ENCODE data around the gene DUX4. TPM values are rescaled to one million over a fixed set of nuclear protein-coding genes. Genes with fewer than 3 reads are reported as not detected.
"Not testable (repeated sequence)": the region's sequence is repeated elsewhere in the genome, so short reads cannot be mapped to it uniquely, and the experiment has no call there.

DUX4 gene
- total RNA-seq (2014; rRNA removed; shearing (Covaris generic)): not detected in 2 replicates

GRCh38 chr4:190173428-190173827 lies at the start of gene DUX4:
DUX4 (plus strand) TSS chr4:190173774; CDS start chr4:190173774, 0 bp downstream.
- not testable (repeated sequence) for H3K36me3 ChIP-seq (replicated peaks; ENCODE audit: control insufficient read depth, insufficient read depth, low read length); H3K27me3 ChIP-seq (ENCODE audit: control insufficient read depth, insufficient read depth, low read length); H3K4me3 ChIP-seq (ENCODE audit: insufficient read depth, low read depth, low read length); DNase-seq

GRCh38 chr4:190175436-190175835 lies 1.9 kb downstream of the DUX4 start:
- DNase-seq; H3K27me3 ChIP-seq (ENCODE audit: control insufficient read depth, insufficient read depth, low read length); H3K36me3 ChIP-seq (replicated peaks; ENCODE audit: control insufficient read depth, insufficient read depth, low read length); H3K4me3 ChIP-seq (ENCODE audit: insufficient read depth, low read depth, low read length): not testable (repeated sequence)

- not testable (repeated sequence) for DNase-seq; H3K4me3 ChIP-seq (ENCODE audit: insufficient read depth, low read depth, low read length); H3K36me3 ChIP-seq (replicated peaks; ENCODE audit: control insufficient read depth, insufficient read depth, low read length); H3K27me3 ChIP-seq (ENCODE audit: control insufficient read depth, insufficient read depth, low read length)
Measured at GRCh38 chr4:190177727-190178605, 4.4 kb downstream of the DUX4 start.

- not testable (repeated sequence) for DNase-seq
Measured at GRCh38 chr4:190178606-190178990, 5.0 kb downstream of the DUX4 start.

GRCh38 chr4:190179030-190179739 lies 5.6 kb downstream of the DUX4 start:
- not testable (repeated sequence) for DNase-seq; H3K27me3 ChIP-seq (ENCODE audit: control insufficient read depth, insufficient read depth, low read length); H3K4me3 ChIP-seq (ENCODE audit: insufficient read depth, low read depth, low read length); H3K36me3 ChIP-seq (replicated peaks; ENCODE audit: control insufficient read depth, insufficient read depth, low read length)

More at GRCh38 chr4:190178606-190178990, 5.0 kb downstream of the DUX4 start:
- H3K36me3 ChIP-seq (replicated peaks; ENCODE audit: control insufficient read depth, insufficient read depth, low read length); H3K4me3 ChIP-seq (ENCODE audit: insufficient read depth, low read depth, low read length); H3K27me3 ChIP-seq (ENCODE audit: control insufficient read depth, insufficient read depth, low read length): not testable (repeated sequence)

- DNase-seq: not testable (repeated sequence)
Measured at GRCh38 chr4:190179740-190180094, 6.1 kb downstream of the DUX4 start.

GRCh38 chr4:190180947-190181346 lies 7.4 kb downstream of the DUX4 start:
- not testable (repeated sequence) for H3K36me3 ChIP-seq (replicated peaks; ENCODE audit: control insufficient read depth, insufficient read depth, low read length); DNase-seq; H3K4me3 ChIP-seq (ENCODE audit: insufficient read depth, low read depth, low read length); H3K27me3 ChIP-seq (ENCODE audit: control insufficient read depth, insufficient read depth, low read length)

More at GRCh38 chr4:190179740-190180094, 6.1 kb downstream of the DUX4 start:
- not testable (repeated sequence) for H3K27me3 ChIP-seq (ENCODE audit: control insufficient read depth, insufficient read depth, low read length); H3K36me3 ChIP-seq (replicated peaks; ENCODE audit: control insufficient read depth, insufficient read depth, low read length); H3K4me3 ChIP-seq (ENCODE audit: insufficient read depth, low read depth, low read length)

- not testable (repeated sequence) for DNase-seq; H3K27me3 ChIP-seq (ENCODE audit: control insufficient read depth, insufficient read depth, low read length); H3K4me3 ChIP-seq (ENCODE audit: insufficient read depth, low read depth, low read length); H3K36me3 ChIP-seq (replicated peaks; ENCODE audit: control insufficient read depth, insufficient read depth, low read length)
Measured at GRCh38 chr4:190181481-190182100, 8.0 kb downstream of the DUX4 start.

GRCh38 chr4:190203510-190203909 lies 29.9 kb downstream of the DUX4 start:
- not testable (repeated sequence) for H3K4me3 ChIP-seq (ENCODE audit: insufficient read depth, low read depth, low read length); H3K36me3 ChIP-seq (replicated peaks; ENCODE audit: control insufficient read depth, insufficient read depth, low read length); H3K27me3 ChIP-seq (ENCODE audit: control insufficient read depth, insufficient read depth, low read length); DNase-seq

Other genes with a start within 250 kb of the DUX4 start
- 19.5 and 21.4 TPM in 2 replicates for gene FRG1, start 232.9 kb upstream of the DUX4 start, total RNA-seq (2014; rRNA removed; shearing (Covaris generic))
- 0.18 TPM in 1 of 2 replicates, not detected in the other for gene FRG2, start 146.5 kb upstream of the DUX4 start, total RNA-seq (2014; rRNA removed; shearing (Covaris generic))
- not detected in 2 replicates for gene DBET, start 109.3 kb upstream of the DUX4 start, total RNA-seq (2014; rRNA removed; shearing (Covaris generic))